HG03342 (cell line): ENCODE results near the gene PAFAH1B1.
"Not testable (repeated sequence)": the region's sequence is repeated elsewhere in the genome, so short reads cannot be mapped to it uniquely, and the experiment has no call there.

Source experiments
- ATAC-seq: cut with Tn5 transposase; IDR thresholded peaks from one replicate; pipeline ENCODE4 v1.9.1; 2021; ENCODE audit warnings: mild to moderate bottlenecking, moderate library complexity; ENCODE audit not compliant: unreplicated experiment

Gene PAFAH1B1

GRCh38 chr17:2592971-2593820 is at the start of gene PAFAH1B1:
Gene PAFAH1B1 (plus strand): TSS chr17:2593654. CDS start chr17:2638289, 44,635 bp downstream.
- peak; percentile 76 for ATAC-seq

- ATAC-seq = no peak
Observed at GRCh38 chr17:2545393-2545792, 48.1 kb upstream of the PAFAH1B1 start.

GRCh38 chr17:2547176-2547575 is 46.3 kb upstream of the PAFAH1B1 start:
- no peak for ATAC-seq

- not testable (repeated sequence) for ATAC-seq
Observed at GRCh38 chr17:2548026-2548425, 45.4 kb upstream of the PAFAH1B1 start.

GRCh38 chr17:2549392-2550211 is 43.9 kb upstream of the PAFAH1B1 start:
- ATAC-seq = no peak

- no peak for ATAC-seq
Observed at GRCh38 chr17:2551493-2551892, 42.0 kb upstream of the PAFAH1B1 start.

- no peak for ATAC-seq
Observed at GRCh38 chr17:2551928-2552327, 41.5 kb upstream of the PAFAH1B1 start.

GRCh38 chr17:2560658-2561057 is 32.8 kb upstream of the PAFAH1B1 start:
- ATAC-seq = no peak

GRCh38 chr17:2562162-2562858 is 31.1 kb upstream of the PAFAH1B1 start:
- ATAC-seq = no peak

GRCh38 chr17:2563061-2563460 is 30.4 kb upstream of the PAFAH1B1 start:
- no peak for ATAC-seq

GRCh38 chr17:2563543-2563942 is 29.9 kb upstream of the PAFAH1B1 start:
- no peak for ATAC-seq

- no peak for ATAC-seq
Observed at GRCh38 chr17:2564877-2565276, 28.6 kb upstream of the PAFAH1B1 start.

- no peak for ATAC-seq
Observed at GRCh38 chr17:2566056-2566455, 27.4 kb upstream of the PAFAH1B1 start.

- peak; percentile 85 for ATAC-seq
Observed at GRCh38 chr17:2571523-2572303, 21.7 kb upstream of the PAFAH1B1 start.

- not testable (repeated sequence) for ATAC-seq
Observed at GRCh38 chr17:2572304-2572609, 21.2 kb upstream of the PAFAH1B1 start.

GRCh38 chr17:2580151-2580550 is 13.3 kb upstream of the PAFAH1B1 start:
- no peak for ATAC-seq

GRCh38 chr17:2580661-2581060 is 12.8 kb upstream of the PAFAH1B1 start:
- no peak for ATAC-seq

GRCh38 chr17:2582493-2582892 is 11.0 kb upstream of the PAFAH1B1 start:
- no peak for ATAC-seq

- ATAC-seq = no peak
Observed at GRCh38 chr17:2591040-2591640, 2.3 kb upstream of the PAFAH1B1 start.
